SK-N-SH (cell line): ENCODE measurements around the gene PCNX2. TPM values are rescaled to one million over a fixed set of nuclear protein-coding genes. Genes with fewer than 3 reads are reported as not detected.

ENCODE experiments used
- CTCF ChIA-PET: fragments of 300-600, 350-600 bp; formaldehyde crosslinking; extraction: SDS; loops from one replicate; lab custom pipeline; 2021; lab: Yijun Ruan, JAX
- POLR2A ChIA-PET: fragments of 350-600 bp; sonication (Branson Sonifier 250); formaldehyde crosslinking; extraction: SDS; loops from one replicate; lab custom pipeline; 2020; ENCODE audit warnings: antibody characterized with exemption, inconsistent platforms; lab: Yijun Ruan, JAX
- DNase-seq: peaks from one replicate; pipeline ENCODE4 v3.0.0; 2012
- H2AFZ ChIP-seq: fragments of 200-600 bp; sonication (generic); 2 replicates; pipeline ENCODE4 v1.8.1; 2016; ENCODE audit warnings: antibody characterized with exemption, mild to moderate bottlenecking, low read depth
- H3F3A ChIP-seq: fragments of 200-600 bp; sonication (generic); replicated peaks from 2 replicates; pipeline ENCODE3; 2016; ENCODE audit warnings: antibody characterized with exemption, mild to moderate bottlenecking; ENCODE audit not compliant: insufficient read depth
- H3K27ac ChIP-seq, 2 experiments: fragments of 200-500 bp in 1 of 2; fragments of 200-600 bp in 1 of 2; sonication (Bioruptor generic) in 1 of 2; sonication (generic), shearing (Covaris generic) in 1 of 2; 2 replicates each; pipeline versions ENCODE4 v1.5.1 to v1.6.1; 2014 to 2016; ENCODE audit warnings: low read depth in 2 of 2, inconsistent platforms in 1 of 2, low read length in 1 of 2, mild to moderate bottlenecking in 1 of 2, mixed read lengths in 1 of 2
- H3K27me3 ChIP-seq: fragments of 200-600 bp; sonication (generic), shearing (Covaris generic); 2 replicates; pipeline ENCODE4 v1.6.1; 2016; ENCODE audit warnings: mixed run types; ENCODE audit not compliant: insufficient read depth
- H3K36me3 ChIP-seq, 2 experiments: fragments of 200-500 bp in 1 of 2; fragments of 200-600 bp in 1 of 2; sonication (Bioruptor generic) in 1 of 2; sonication (generic) in 1 of 2; replicated peaks in 1 of 2; 2 replicates each; pipeline versions ENCODE3 to v1.5.1; 2014 to 2016; ENCODE audit warnings: low read length in 1 of 2, mild to moderate bottlenecking in 1 of 2; ENCODE audit not compliant: insufficient read depth in 2 of 2, control insufficient read depth in 1 of 2
- H3K4me1 ChIP-seq, 2 experiments: fragments of 200-500 bp in 1 of 2; fragments of 200-600 bp in 1 of 2; sonication (Bioruptor generic) in 1 of 2; sonication (generic), shearing (Covaris generic) in 1 of 2; 2 replicates each; pipeline versions ENCODE4 v1.5.1 to v1.6.1; 2014 to 2016; ENCODE audit warnings: low read depth in 1 of 2, low read length in 1 of 2, mixed run types in 1 of 2; ENCODE audit not compliant: insufficient read depth in 2 of 2, control insufficient read depth in 1 of 2
- H3K4me2 ChIP-seq: fragments of 200-600 bp; sonication (generic), shearing (Covaris generic); 2 replicates; pipeline ENCODE4 v1.6.1; 2017; ENCODE audit warnings: mixed run types
- H3K4me3 ChIP-seq, 2 experiments: fragments of 200-500 bp in 1 of 2; fragments of 200-600 bp in 1 of 2; sonication (Bioruptor generic) in 1 of 2; sonication (generic), shearing (Covaris generic) in 1 of 2; 2 replicates each; pipeline versions ENCODE4 v1.5.1 to v1.8.1; 2014 to 2016; ENCODE audit warnings: low read depth in 2 of 2, inconsistent platforms in 1 of 2, low read length in 1 of 2, mild to moderate bottlenecking in 1 of 2, mixed read lengths in 1 of 2, moderate library complexity in 1 of 2
- H3K79me2 ChIP-seq: fragments of 200-600 bp; sonication (generic); 2 replicates; pipeline ENCODE4 v1.8.1; 2017; ENCODE audit warnings: mild to moderate bottlenecking; ENCODE audit not compliant: insufficient read depth
- H3K9ac ChIP-seq: fragments of 200-600 bp; sonication (generic); 2 replicates; pipeline ENCODE4 v1.6.1; 2017; ENCODE audit warnings: mixed run types
- H3K9me2 ChIP-seq: fragments of 200-600 bp; sonication (generic); 2 replicates; pipeline ENCODE4 v1.6.1; 2017; ENCODE audit warnings: mixed run types
- H3K9me3 ChIP-seq: fragments of 200-600 bp; sonication (generic); 2 replicates; pipeline ENCODE4 v1.6.1; 2017; ENCODE audit warnings: mixed run types, mild to moderate bottlenecking, moderate library complexity
- H4K20me1 ChIP-seq: fragments of 200-600 bp; sonication (generic); 2 replicates; pipeline ENCODE4 v1.6.1; 2017; ENCODE audit warnings: mild to moderate bottlenecking, mixed run types; ENCODE audit not compliant: insufficient read depth
- EP300 ChIP-seq, 2 experiments: IDR thresholded peaks; 2 replicates each; pipeline versions ENCODE4 v1.4.0 to v1.6.1; 2012; ENCODE audit warnings: borderline replicate concordance in 1 of 2, low read depth in 1 of 2, low read length in 1 of 2
- GABPA ChIP-seq: IDR thresholded peaks from 2 replicates; pipeline ENCODE4 v1.4.0; 2012; ENCODE audit warnings: low read depth, mild to moderate bottlenecking
- GATA2 ChIP-seq: sonication (generic); formaldehyde crosslinking; IDR thresholded peaks from 2 replicates; pipeline ENCODE4 v1.5.0; 2020; ENCODE audit warnings: mild to moderate bottlenecking, missing genetic modification reagents
- MEF2A ChIP-seq: IDR thresholded peaks from 2 replicates; pipeline ENCODE4 v1.4.0; 2012; ENCODE audit warnings: low read depth, borderline replicate concordance
- NFIC ChIP-seq: IDR thresholded peaks from 2 replicates; pipeline ENCODE4 v1.4.0; 2012; ENCODE audit warnings: borderline replicate concordance
- POLR2AphosphoS5 ChIP-seq: IDR thresholded peaks from 2 replicates; pipeline ENCODE4 v1.6.1; 2012; ENCODE audit warnings: low read depth, low read length
- RFX5 ChIP-seq: IDR thresholded peaks from 2 replicates; pipeline ENCODE4 v1.6.1; 2012; ENCODE audit warnings: mild to moderate bottlenecking, improper control_type of control experiment, low read length
- TAF1 ChIP-seq: IDR thresholded peaks from 2 replicates; pipeline ENCODE4 v1.6.1; 2012; ENCODE audit warnings: low read depth, mild to moderate bottlenecking, low read length, moderate library complexity, borderline replicate concordance
- TCF12 ChIP-seq: IDR thresholded peaks from 2 replicates; pipeline ENCODE4 v1.4.0; 2012
- WGBS: methylation state at CpG from one replicate; pipeline ENCODE4 v1.1.6; 2017; ENCODE audit warnings: low lambda C conversion rate; 5-methylcytosine and 5-hydroxymethylcytosine counted together
- polyA plus RNA-seq, 3 experiments: library from polyadenylated mRNA; depleted of rRNA; stranded (reverse); fragments of >200 nt; gene quantifications; 2 replicates each; pipeline ENCODE4 v1.2.3, GENCODE V29; 2012
- TF ChIP-seq, protein P1 (sequence below): fragments of 150-350 bp; IDR thresholded peaks from 2 replicates; pipeline ENCODE4 v1.6.1; 2017; ENCODE audit warnings: antibody characterized with exemption, low read length, low read depth, borderline replicate concordance
- TF ChIP-seq, protein P2 (sequence below): fragments of 150-350 bp; IDR thresholded peaks from 2 replicates; pipeline ENCODE4 v1.6.1; 2016; ENCODE audit warnings: mild to moderate bottlenecking, low read depth, low read length
- TF ChIP-seq, protein P3 (sequence below): IDR thresholded peaks from 2 replicates; pipeline ENCODE4; 2012
- TF ChIP-seq, protein P4 (sequence below): IDR thresholded peaks from 2 replicates; pipeline ENCODE4 v1.6.1; 2012; ENCODE audit warnings: mild to moderate bottlenecking, low read depth, low read length, moderate library complexity
- TF ChIP-seq, protein P5 (sequence below): IDR thresholded peaks from 2 replicates; pipeline ENCODE4 v1.4.0; 2012; ENCODE audit warnings: low read depth, borderline replicate concordance

PCNX2 gene
- polyA plus RNA-seq, 1 of the 3 experiments (the other 2 are of a cell fraction) = 10.6 TPM

DNA sequence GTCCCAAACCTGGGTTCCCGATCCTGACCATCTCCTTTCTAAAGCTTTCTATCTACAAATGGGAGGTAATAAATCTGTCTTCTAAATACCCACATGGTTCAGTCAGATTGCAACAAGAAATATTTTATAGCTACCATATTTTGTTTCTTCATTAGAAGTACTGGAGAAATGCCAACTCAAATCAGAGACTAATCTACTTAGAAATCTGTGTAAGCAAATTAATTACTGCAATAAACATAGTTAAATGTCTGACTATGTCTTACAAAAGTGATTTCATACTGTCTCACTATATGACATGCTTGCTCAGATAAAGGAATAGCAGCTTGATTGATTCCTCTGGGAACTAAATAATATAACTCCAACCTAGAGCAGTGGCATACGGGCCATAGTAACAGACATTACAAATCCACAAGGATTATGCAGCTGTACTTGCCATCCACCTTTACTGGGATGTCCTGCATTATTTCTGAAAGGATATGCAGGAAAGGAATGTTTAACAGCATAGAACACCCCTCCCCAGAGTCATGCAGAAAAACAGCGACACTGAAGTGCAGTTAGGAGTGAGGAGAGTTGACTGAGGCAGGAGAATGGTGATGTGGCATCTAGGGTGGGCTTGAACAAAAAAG is 80.3 kb downstream of the PCNX2 start:
- Histone ChIP-seq H3K27ac (no peak overlapping the region), H3K4me2 (no peak overlapping the region), H2AFZ (no peak overlapping the region), H4K20me1 (no peaks in the 10 kb centered on the region), H3F3A (no peaks in the 10 kb centered on the region), H3K4me3 (no peak overlapping the region), H3K9me2 (no peaks in the 10 kb centered on the region), H3K36me3 (peaks cover 4 to 10% of the 10 kb centered on the region in 2 experiments), H3K27me3 (no peaks in the 10 kb centered on the region), H3K4me1 (peaks cover 0 to 2% of the 10 kb centered on the region in 2 experiments; a peak in 1 of 4 replicates), H3K9me3 (no peaks in the 10 kb centered on the region), H3K79me2 (no peaks in the 10 kb centered on the region), H3K9ac (no peak overlapping the region)
- CTCF ChIA-PET = interaction anchor here (1.1 to 1.7 kb wide), 2 partner anchors 9 to 11 kb away, joined by 4 to 5 read pairs; no protein-coding TSS in a partner anchor
- WGBS = 94% methylated on average over 3 of the region's 3 CpGs
- TF ChIP-seq, protein P1, sequence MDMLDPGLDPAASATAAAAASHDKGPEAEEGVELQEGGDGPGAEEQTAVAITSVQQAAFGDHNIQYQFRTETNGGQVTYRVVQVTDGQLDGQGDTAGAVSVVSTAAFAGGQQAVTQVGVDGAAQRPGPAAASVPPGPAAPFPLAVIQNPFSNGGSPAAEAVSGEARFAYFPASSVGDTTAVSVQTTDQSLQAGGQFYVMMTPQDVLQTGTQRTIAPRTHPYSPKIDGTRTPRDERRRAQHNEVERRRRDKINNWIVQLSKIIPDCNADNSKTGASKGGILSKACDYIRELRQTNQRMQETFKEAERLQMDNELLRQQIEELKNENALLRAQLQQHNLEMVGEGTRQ = no peak
- no peak for TF ChIP-seq RFX5
- TF ChIP-seq TCF12 = no peak
- TF ChIP-seq, protein P2, sequence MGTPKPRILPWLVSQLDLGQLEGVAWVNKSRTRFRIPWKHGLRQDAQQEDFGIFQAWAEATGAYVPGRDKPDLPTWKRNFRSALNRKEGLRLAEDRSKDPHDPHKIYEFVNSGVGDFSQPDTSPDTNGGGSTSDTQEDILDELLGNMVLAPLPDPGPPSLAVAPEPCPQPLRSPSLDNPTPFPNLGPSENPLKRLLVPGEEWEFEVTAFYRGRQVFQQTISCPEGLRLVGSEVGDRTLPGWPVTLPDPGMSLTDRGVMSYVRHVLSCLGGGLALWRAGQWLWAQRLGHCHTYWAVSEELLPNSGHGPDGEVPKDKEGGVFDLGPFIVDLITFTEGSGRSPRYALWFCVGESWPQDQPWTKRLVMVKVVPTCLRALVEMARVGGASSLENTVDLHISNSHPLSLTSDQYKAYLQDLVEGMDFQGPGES = no peak
- TF ChIP-seq MEF2A = no peak
- no peak for DNase-seq
- POLR2A ChIA-PET = interaction anchor here (1.6 kb wide), 1 partner anchor 10 kb away, joined by 5 read pairs; no protein-coding TSS in a partner anchor

DNA sequence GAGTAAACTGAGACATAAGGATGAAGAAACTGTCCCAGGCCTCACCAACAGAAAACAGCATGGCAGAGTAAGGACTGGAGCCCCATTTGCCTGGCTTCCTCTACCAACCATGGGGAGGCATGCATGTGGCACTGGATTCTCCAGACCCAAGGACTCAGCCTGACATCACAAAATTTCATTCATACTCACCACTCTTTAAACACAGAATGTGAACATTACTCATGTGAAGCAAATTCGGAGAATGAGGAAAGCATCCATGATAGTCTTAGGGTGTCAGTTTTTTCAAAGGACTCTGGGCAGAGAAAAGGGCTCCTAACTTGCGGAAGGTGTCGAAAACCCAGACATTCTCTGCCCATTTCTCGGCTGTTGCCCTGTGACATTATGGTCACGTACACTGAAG is 83.9 kb downstream of the PCNX2 start:
- 93% methylated on average over 5 of the region's 5 CpGs for WGBS
- ChIA-PET CTCF (no interaction called here), POLR2A (no interaction called here)
- Histone ChIP-seq H3F3A (no peaks in the 10 kb centered on the region), H3K9me2 (no peaks in the 10 kb centered on the region), H3K27me3 (no peaks in the 10 kb centered on the region), H2AFZ (no peak overlapping the region), H3K79me2 (no peaks in the 10 kb centered on the region), H4K20me1 (no peaks in the 10 kb centered on the region), H3K9ac (no peak overlapping the region), H3K36me3 (peaks cover 0 to 5% of the 10 kb centered on the region in 2 experiments), H3K4me3 (no peak overlapping the region), H3K4me2 (no peak overlapping the region), H3K4me1 (peaks cover 0 to 2% of the 10 kb centered on the region in 2 experiments; a peak in 2 of 4 replicates), H3K9me3 (no peaks in the 10 kb centered on the region), H3K27ac (no peak overlapping the region)
- no peak for DNase-seq
- TF ChIP-seq, protein P2 = no peak
- TF ChIP-seq GATA2 (CRISPR knock-in tag) (no peak), TAF1 (no peak), NFIC (no peak), POLR2AphosphoS5 (no peak), GABPA (no peak), EP300 (IDR thresholded peaks at IDR 0.05; ENCODE audit: borderline replicate concordance in 1 of 2, low read depth in 1 of 2, low read length in 1 of 2) (no peak)
- TF ChIP-seq, protein P1 = no peak
- TF ChIP-seq, protein P3, sequence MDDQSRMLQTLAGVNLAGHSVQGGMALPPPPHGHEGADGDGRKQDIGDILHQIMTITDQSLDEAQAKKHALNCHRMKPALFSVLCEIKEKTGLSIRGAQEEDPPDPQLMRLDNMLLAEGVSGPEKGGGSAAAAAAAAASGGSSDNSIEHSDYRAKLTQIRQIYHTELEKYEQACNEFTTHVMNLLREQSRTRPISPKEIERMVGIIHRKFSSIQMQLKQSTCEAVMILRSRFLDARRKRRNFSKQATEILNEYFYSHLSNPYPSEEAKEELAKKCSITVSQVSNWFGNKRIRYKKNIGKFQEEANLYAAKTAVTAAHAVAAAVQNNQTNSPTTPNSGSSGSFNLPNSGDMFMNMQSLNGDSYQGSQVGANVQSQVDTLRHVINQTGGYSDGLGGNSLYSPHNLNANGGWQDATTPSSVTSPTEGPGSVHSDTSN = no peak
- TF ChIP-seq, protein P4, sequence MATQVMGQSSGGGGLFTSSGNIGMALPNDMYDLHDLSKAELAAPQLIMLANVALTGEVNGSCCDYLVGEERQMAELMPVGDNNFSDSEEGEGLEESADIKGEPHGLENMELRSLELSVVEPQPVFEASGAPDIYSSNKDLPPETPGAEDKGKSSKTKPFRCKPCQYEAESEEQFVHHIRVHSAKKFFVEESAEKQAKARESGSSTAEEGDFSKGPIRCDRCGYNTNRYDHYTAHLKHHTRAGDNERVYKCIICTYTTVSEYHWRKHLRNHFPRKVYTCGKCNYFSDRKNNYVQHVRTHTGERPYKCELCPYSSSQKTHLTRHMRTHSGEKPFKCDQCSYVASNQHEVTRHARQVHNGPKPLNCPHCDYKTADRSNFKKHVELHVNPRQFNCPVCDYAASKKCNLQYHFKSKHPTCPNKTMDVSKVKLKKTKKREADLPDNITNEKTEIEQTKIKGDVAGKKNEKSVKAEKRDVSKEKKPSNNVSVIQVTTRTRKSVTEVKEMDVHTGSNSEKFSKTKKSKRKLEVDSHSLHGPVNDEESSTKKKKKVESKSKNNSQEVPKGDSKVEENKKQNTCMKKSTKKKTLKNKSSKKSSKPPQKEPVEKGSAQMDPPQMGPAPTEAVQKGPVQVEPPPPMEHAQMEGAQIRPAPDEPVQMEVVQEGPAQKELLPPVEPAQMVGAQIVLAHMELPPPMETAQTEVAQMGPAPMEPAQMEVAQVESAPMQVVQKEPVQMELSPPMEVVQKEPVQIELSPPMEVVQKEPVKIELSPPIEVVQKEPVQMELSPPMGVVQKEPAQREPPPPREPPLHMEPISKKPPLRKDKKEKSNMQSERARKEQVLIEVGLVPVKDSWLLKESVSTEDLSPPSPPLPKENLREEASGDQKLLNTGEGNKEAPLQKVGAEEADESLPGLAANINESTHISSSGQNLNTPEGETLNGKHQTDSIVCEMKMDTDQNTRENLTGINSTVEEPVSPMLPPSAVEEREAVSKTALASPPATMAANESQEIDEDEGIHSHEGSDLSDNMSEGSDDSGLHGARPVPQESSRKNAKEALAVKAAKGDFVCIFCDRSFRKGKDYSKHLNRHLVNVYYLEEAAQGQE = no peak
- TF ChIP-seq, protein P5, sequence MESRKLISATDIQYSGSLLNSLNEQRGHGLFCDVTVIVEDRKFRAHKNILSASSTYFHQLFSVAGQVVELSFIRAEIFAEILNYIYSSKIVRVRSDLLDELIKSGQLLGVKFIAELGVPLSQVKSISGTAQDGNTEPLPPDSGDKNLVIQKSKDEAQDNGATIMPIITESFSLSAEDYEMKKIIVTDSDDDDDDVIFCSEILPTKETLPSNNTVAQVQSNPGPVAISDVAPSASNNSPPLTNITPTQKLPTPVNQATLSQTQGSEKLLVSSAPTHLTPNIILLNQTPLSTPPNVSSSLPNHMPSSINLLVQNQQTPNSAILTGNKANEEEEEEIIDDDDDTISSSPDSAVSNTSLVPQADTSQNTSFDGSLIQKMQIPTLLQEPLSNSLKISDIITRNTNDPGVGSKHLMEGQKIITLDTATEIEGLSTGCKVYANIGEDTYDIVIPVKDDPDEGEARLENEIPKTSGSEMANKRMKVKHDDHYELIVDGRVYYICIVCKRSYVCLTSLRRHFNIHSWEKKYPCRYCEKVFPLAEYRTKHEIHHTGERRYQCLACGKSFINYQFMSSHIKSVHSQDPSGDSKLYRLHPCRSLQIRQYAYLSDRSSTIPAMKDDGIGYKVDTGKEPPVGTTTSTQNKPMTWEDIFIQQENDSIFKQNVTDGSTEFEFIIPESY = no peak
